ENCODE measurements around the gene EMX2. TPM values are rescaled to one million over a fixed set of nuclear protein-coding genes. Genes with fewer than 3 reads are reported as not detected.

EMX2 gene
- total and polyA plus RNA-seq, 2 experiments from 2014 or later, result not detected

- Histone ChIP-seq H3K36me3 (ENCODE audit: insufficient read depth) (no peaks in the 10 kb centered on the region), H3K4me1 (ENCODE audit: insufficient read depth) (peaks cover 17% of the 10 kb centered on the region), H3K27me3 (ENCODE audit: insufficient read depth) (peaks cover 99% of the 10 kb centered on the region), H3K4me2 (no peak overlapping the region), H3F3A (replicated peaks; ENCODE audit: low read depth) (no peaks in the 10 kb centered on the region), H4K20me1 (replicated peaks; ENCODE audit: insufficient read depth) (peaks cover 28% of the 10 kb centered on the region), H2AFZ (no peak overlapping the region), H3K27ac (ENCODE audit: low read depth) (no peak overlapping the region), H3K9me2 (ENCODE audit: insufficient read depth) (no peaks in the 10 kb centered on the region), H3K4me3 (no peak overlapping the region), H3K79me2 (replicated peaks; ENCODE audit: insufficient read depth) (no peaks in the 10 kb centered on the region)
- Mint-ChIP-seq H3K9me3 (peaks cover 3% of the 10 kb centered on the region; the same call in 1 of the 3 replicates), H3K36me3 (ENCODE audit: low read depth) (no peaks in the 10 kb centered on the region; the same call in 2 of the 3 replicates), H3K4me3 (no peak overlapping the region), H3K27ac (no peak overlapping the region), H3K27me3 (ENCODE audit: insufficient read depth, low read depth, poor library complexity) (peaks cover 88% of the 10 kb centered on the region), H3K4me1 (peaks cover 19% of the 10 kb centered on the region)
- DNase-seq (ENCODE audit: low spot score) (no peak), ATAC-seq (no peak)
- TF ChIP-seq ETS1 (IDR thresholded peaks at IDR 0.05), result no peak
- peak; percentile 14 for TF ChIP-seq EZH2 (IDR thresholded peaks at IDR 0.05; ENCODE audit: low read depth, unreplicated experiment)
Measured at GRCh38 chr10:117531371-117532002, 11.1 kb upstream of the EMX2 start.

- DNase-seq (ENCODE audit: low spot score) (no peak), ATAC-seq (no peak)
- Mint-ChIP-seq H3K4me3 (no peak overlapping the region), H3K9me3 (peaks cover 3% of the 10 kb centered on the region; the same call in 1 of the 3 replicates), H3K36me3 (ENCODE audit: low read depth) (no peaks in the 10 kb centered on the region; the same call in 2 of the 3 replicates), H3K27ac (no peak overlapping the region), H3K27me3 (ENCODE audit: insufficient read depth, low read depth, poor library complexity) (peaks cover 93% of the 10 kb centered on the region), H3K4me1 (peaks cover 21% of the 10 kb centered on the region)
- H2AFZ ChIP-seq, result no peak overlapping the region
- H3K4me3 ChIP-seq, result no peak overlapping the region
- no peak overlapping the region for H3K4me2 ChIP-seq
- H4K20me1 ChIP-seq (replicated peaks; ENCODE audit: insufficient read depth), result peaks cover 31% of the 10 kb centered on the region
- H3K27ac ChIP-seq (ENCODE audit: low read depth), result no peak overlapping the region
- no peaks in the 10 kb centered on the region for H3K36me3 ChIP-seq (ENCODE audit: insufficient read depth)
- H3K27me3 ChIP-seq (ENCODE audit: insufficient read depth), result peaks cover 99% of the 10 kb centered on the region
- peaks cover 21% of the 10 kb centered on the region for H3K4me1 ChIP-seq (ENCODE audit: insufficient read depth)
- no peaks in the 10 kb centered on the region for H3K79me2 ChIP-seq (replicated peaks; ENCODE audit: insufficient read depth)
- H3K9me2 ChIP-seq (ENCODE audit: insufficient read depth), result no peaks in the 10 kb centered on the region
- H3F3A ChIP-seq (replicated peaks; ENCODE audit: low read depth), result no peaks in the 10 kb centered on the region
- TF ChIP-seq ZNF114 (CRISPR knock-in tag; IDR thresholded peaks at IDR 0.05), result no peak
- TF ChIP-seq NANOG (IDR thresholded peaks at IDR 0.05; ENCODE audit: borderline replicate concordance), result no peak
- no peak for TF ChIP-seq STAT1 (IDR thresholded peaks at IDR 0.05; ENCODE audit: unreplicated experiment)
- no peak for TF ChIP-seq EZH2phosphoT487 (IDR thresholded peaks at IDR 0.05; ENCODE audit: unreplicated experiment)
- TF ChIP-seq REST (IDR thresholded peaks at IDR 0.05; ENCODE audit: unreplicated experiment), result no peak
- no peak for TF ChIP-seq ZNF462 (CRISPR knock-in tag; IDR thresholded peaks at IDR 0.05)
- no peak for TF ChIP-seq EZH2 (IDR thresholded peaks at IDR 0.05; ENCODE audit: low read depth, unreplicated experiment)
Measured at GRCh38 chr10:117532003-117532385, 10.6 kb upstream of the EMX2 start.
